ENCODE measurements around the gene ADAM12. TPM values are rescaled to one million over a fixed set of nuclear protein-coding genes. Genes with fewer than 3 reads are reported as not detected.

Gene ADAM12
- total RNA-seq, 1 experiment from 2014 or later = 16.8 TPM

DNA sequence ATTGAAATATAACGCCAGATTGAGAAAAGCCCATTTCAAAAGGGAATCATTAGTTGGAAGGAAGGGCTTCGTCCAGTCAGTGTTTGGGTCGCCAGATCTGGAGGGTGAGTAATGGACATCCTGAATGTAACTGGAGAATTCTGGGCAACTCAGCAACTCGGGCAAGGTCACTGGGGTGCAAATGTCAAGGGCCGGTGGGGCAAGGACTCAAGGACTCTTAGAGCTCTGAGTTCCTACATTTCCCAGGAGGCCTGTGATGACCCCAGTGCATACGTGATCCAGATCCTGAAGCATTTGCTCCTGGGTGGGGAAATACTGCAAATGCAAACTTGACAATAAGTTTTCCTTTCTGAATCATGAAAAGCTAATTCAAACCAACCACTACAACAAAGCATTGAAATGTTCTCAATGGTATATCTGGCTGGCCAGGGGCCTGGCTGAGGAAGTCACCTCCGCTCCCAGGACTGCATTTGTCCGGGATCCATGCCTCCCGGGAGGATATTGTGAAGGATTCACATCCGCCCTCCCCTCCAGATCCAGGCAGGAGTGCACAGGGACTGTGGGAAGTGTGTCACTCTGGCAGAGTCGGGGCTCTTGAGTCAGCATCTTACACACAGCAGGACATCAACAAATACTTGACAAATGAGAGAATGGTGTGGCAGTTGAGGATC is 327.9 kb downstream of the ADAM12 start:
- H3K27ac ChIP-seq = peak overlapping the region; percentile 41; the same call in 1 of the 2 replicates
- intact Hi-C loops (cut with micrococcal nuclease; ENCODE audit: unreplicated experiment) = loop anchor here (5.0 to 10.0 kb wide), 2 partner anchors 176 to 842 kb away; partner anchors contain the start of gene DHX32
- POLR2A ChIA-PET (ENCODE audit: unreplicated experiment) = no interaction called here

DNA sequence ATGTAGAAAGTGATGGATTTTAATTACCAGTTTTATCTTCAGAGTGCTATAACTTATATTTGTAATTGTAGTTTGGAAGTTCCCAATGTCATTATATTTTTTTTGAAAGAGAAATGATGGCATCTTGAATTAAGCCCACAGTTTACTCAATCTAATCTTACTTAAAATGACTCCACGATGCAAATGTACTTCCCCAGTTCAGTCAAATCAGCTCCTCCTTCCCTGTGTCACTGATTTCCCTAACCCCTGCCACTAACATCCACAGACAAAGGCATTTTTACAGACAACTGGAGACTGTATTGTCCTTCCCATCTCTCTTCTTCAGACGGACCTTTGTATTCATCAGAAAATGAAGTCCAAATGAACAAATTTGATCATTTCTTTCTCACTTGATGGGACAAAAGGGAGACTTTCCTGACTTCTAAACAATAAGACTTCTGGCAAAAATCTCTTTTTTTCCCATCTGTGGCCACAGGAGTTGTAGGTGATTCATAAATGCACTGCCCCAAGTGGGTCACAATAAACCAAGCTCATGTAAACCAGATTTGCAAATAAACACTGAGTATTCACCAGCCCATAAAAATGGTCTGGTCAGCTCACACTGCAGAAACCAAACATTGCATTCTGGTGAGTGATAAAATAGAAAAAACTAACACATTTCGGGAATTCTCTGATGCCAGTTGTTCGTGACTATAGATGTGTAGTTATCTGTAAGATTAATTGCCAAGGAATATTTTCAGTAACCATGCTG is 329.0 kb downstream of the ADAM12 start:
- ChIA-PET CTCF (interaction anchor here (0.6 kb wide), 1 partner anchor 78 kb away, joined by 3 read pairs; no protein-coding TSS in a partner anchor), POLR2A (ENCODE audit: unreplicated experiment) (no interaction called here)
- no peak overlapping the region for H3K4me2 ChIP-seq
- no peaks in the 10 kb centered on the region for H3K27me3 ChIP-seq (ENCODE audit: insufficient read depth, low read depth)
- H3K36me3 ChIP-seq (ENCODE audit: low read depth) = no peaks in the 10 kb centered on the region
- no peaks in the 10 kb centered on the region for H3K79me2 ChIP-seq (ENCODE audit: low read depth)
- no peak overlapping the region for H2AFZ ChIP-seq
- H3K4me3 ChIP-seq = no peak overlapping the region
- no peaks in the 10 kb centered on the region for H3K9me2 ChIP-seq (ENCODE audit: insufficient read depth)
- H3K27ac ChIP-seq = 0 out of 2 replicates have a peak overlapping the region, but pooled peaks have one; percentile 41
- TF ChIP-seq, protein P1, sequence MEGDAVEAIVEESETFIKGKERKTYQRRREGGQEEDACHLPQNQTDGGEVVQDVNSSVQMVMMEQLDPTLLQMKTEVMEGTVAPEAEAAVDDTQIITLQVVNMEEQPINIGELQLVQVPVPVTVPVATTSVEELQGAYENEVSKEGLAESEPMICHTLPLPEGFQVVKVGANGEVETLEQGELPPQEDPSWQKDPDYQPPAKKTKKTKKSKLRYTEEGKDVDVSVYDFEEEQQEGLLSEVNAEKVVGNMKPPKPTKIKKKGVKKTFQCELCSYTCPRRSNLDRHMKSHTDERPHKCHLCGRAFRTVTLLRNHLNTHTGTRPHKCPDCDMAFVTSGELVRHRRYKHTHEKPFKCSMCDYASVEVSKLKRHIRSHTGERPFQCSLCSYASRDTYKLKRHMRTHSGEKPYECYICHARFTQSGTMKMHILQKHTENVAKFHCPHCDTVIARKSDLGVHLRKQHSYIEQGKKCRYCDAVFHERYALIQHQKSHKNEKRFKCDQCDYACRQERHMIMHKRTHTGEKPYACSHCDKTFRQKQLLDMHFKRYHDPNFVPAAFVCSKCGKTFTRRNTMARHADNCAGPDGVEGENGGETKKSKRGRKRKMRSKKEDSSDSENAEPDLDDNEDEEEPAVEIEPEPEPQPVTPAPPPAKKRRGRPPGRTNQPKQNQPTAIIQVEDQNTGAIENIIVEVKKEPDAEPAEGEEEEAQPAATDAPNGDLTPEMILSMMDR (conservative IDR thresholded peaks at IDR 0.05) = no peak
- no peak for TF ChIP-seq EZH2 (IDR thresholded peaks at IDR 0.05; ENCODE audit: low read depth)
- no peaks in the 10 kb centered on the region for H3K9me3 ChIP-seq (ENCODE audit: insufficient read depth, low read depth)
- intact Hi-C loops (cut with micrococcal nuclease; ENCODE audit: unreplicated experiment) = no loop called here
- H3F3A ChIP-seq (ENCODE audit: insufficient read depth, low read depth) = peaks cover 17% of the 10 kb centered on the region; the same call in 1 of the 2 replicates
- peaks cover 38% of the 10 kb centered on the region for H3K4me1 ChIP-seq (replicated peaks; ENCODE audit: insufficient read depth)
- BruUV-seq (replicated peaks) = no TSS peak
- no peaks in the 10 kb centered on the region for H4K20me1 ChIP-seq (ENCODE audit: insufficient read depth)
- no peak for DNase-seq

More for the DNA sequence above, 327.9 kb downstream of the ADAM12 start:
- Histone ChIP-seq H3K79me2 (ENCODE audit: low read depth) (no peaks in the 10 kb centered on the region), H3K4me3 (no peak overlapping the region), H3K27me3 (ENCODE audit: insufficient read depth, low read depth) (no peaks in the 10 kb centered on the region), H3K4me2 (no peak overlapping the region), H3K9me2 (ENCODE audit: insufficient read depth) (no peaks in the 10 kb centered on the region), H3F3A (ENCODE audit: insufficient read depth, low read depth) (peaks cover 17% of the 10 kb centered on the region; the same call in 1 of the 2 replicates), H2AFZ (no peak overlapping the region), H3K36me3 (ENCODE audit: low read depth) (no peaks in the 10 kb centered on the region), H4K20me1 (ENCODE audit: insufficient read depth) (no peaks in the 10 kb centered on the region), H3K4me1 (replicated peaks; ENCODE audit: insufficient read depth) (peaks cover 40% of the 10 kb centered on the region), H3K9me3 (ENCODE audit: insufficient read depth, low read depth) (no peaks in the 10 kb centered on the region)
- DNase-seq = no peak
- TF ChIP-seq, protein P1 (conservative IDR thresholded peaks at IDR 0.05) = no peak
- no peak for TF ChIP-seq EZH2 (IDR thresholded peaks at IDR 0.05; ENCODE audit: low read depth)
- BruUV-seq (replicated peaks) = no TSS peak
- CTCF ChIA-PET = no interaction called here

DNA sequence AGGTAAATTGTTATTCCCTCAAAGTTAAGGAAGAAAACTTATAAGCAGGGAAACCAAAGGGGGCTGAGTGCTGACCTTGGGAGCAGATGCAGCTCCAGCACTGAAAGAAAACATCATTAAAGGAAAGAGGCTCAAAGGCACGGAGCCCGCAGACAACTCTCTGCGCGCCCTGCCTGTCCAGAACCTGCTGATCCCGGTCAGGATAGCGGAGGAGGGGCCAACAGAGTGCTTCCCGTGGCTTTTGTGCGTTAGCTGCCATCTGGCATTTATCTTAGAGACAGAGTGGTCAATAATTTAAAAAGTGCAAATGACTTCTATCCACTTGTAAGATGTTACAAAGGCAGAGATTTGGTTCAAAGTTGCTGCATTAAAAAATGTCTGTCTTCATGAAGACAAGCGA is 329.8 kb downstream of the ADAM12 start:
- intact Hi-C loops (cut with micrococcal nuclease; ENCODE audit: unreplicated experiment) = no loop called here
- Histone ChIP-seq H3K27ac (no peak overlapping the region), H4K20me1 (ENCODE audit: insufficient read depth) (no peaks in the 10 kb centered on the region), H3K9me2 (ENCODE audit: insufficient read depth) (no peaks in the 10 kb centered on the region), H3K9me3 (ENCODE audit: insufficient read depth, low read depth) (no peaks in the 10 kb centered on the region), H3K4me3 (no peak overlapping the region), H3K27me3 (ENCODE audit: insufficient read depth, low read depth) (no peaks in the 10 kb centered on the region), H3K4me2 (no peak overlapping the region), H3K36me3 (ENCODE audit: low read depth) (no peaks in the 10 kb centered on the region), H2AFZ (no peak overlapping the region), H3K4me1 (replicated peaks; ENCODE audit: insufficient read depth) (peaks cover 31% of the 10 kb centered on the region), H3K79me2 (ENCODE audit: low read depth) (no peaks in the 10 kb centered on the region), H3F3A (ENCODE audit: insufficient read depth, low read depth) (peaks cover 10% of the 10 kb centered on the region; the same call in 1 of the 2 replicates)
- DNase-seq = no peak
- CTCF ChIA-PET = interaction anchor here (0.6 kb wide), 1 partner anchor 79 kb away, joined by 3 read pairs; no protein-coding TSS in a partner anchor
- no TSS peak for BruUV-seq (replicated peaks)
- TF ChIP-seq, protein P1 (conservative IDR thresholded peaks at IDR 0.05) = no peak
- POLR2A ChIA-PET (ENCODE audit: unreplicated experiment) = no interaction called here
